ENCODE data around the gene ADORA2B.

- TF ChIP-seq CTCF (conservative IDR thresholded peaks at IDR 0.05; ENCODE audit: low read depth, low read length) (no peak), MXI1 (IDR thresholded peaks at IDR 0.05; ENCODE audit: borderline replicate concordance, low read depth, low read length) (no peak), RAD21 (IDR thresholded peaks at IDR 0.05; ENCODE audit: low read length) (no peak), POLR2A (IDR thresholded peaks at IDR 0.05; ENCODE audit: low read depth, low read length) (no peak), RCOR1 (IDR thresholded peaks at IDR 0.05; ENCODE audit: insufficient replicate concordance, low read length) (no peak), RFX5 (IDR thresholded peaks at IDR 0.05; ENCODE audit: low read depth, low read length) (no peak), USF2 (IDR thresholded peaks at IDR 0.05; ENCODE audit: low read depth, low read length) (no peak), ELK1 (IDR thresholded peaks at IDR 0.05; ENCODE audit: borderline replicate concordance, low read depth, low read length) (no peak), CHD1 (IDR thresholded peaks at IDR 0.05; ENCODE audit: low read depth, low read length) (no peak), SMC3 (IDR thresholded peaks at IDR 0.05; ENCODE audit: low read depth, low read length) (no peak), BHLHE40 (IDR thresholded peaks at IDR 0.05; ENCODE audit: low read depth, low read length) (no peak), FOS (IDR thresholded peaks at IDR 0.05; ENCODE audit: low read depth, low read length) (no peak), MAFK (IDR thresholded peaks at IDR 0.05; ENCODE audit: low read depth, low read length) (no peak)
Observed at GRCh38 chr17:15977894-15978293, 33.0 kb downstream of the ADORA2B start.

All from IMR-90 (cell line).